H1 (cell line): ENCODE measurements around the gene BPIFB2. TPM values are rescaled to one million over a fixed set of nuclear protein-coding genes. Genes with fewer than 3 reads are reported as not detected.

Experiments
- PHF8 ChIP-seq: fragments of 200-600 bp; sonication (generic); conservative IDR thresholded peaks from 2 replicates; pipeline ENCODE4 v1.7.1; 2012; ENCODE audit warnings: low read depth, mild to moderate bottlenecking, inconsistent platforms, low read length, moderate library complexity
- POLR2A ChIP-seq, 2 experiments: IDR thresholded peaks; 1 replicate in 1 of 2; 2 replicates in 1 of 2; pipeline ENCODE4 v1.6.1; 2011; ENCODE audit warnings: low read depth in 2 of 2, low read length in 2 of 2, mild to moderate bottlenecking in 2 of 2; ENCODE audit errors: control extremely low read depth in 1 of 2
- SUZ12 ChIP-seq: fragments of 200-600 bp; sonication (generic); IDR thresholded peaks from 2 replicates; pipeline ENCODE4 v1.6.1; 2012; ENCODE audit warnings: mild to moderate bottlenecking, inconsistent platforms, low read length, moderate library complexity, mixed read lengths
- polyA plus RNA-seq, 7 experiments: library from polyadenylated mRNA; depleted of rRNA in 3 of 7; stranded (reverse) in 5 of 7; unstranded in 2 of 7; fragments of >200 nt in 5 of 7; fragments of 200-250 nt in 2 of 7; gene quantifications; 1 replicate in 5 of 7; 2 replicates in 1 of 7; 4 replicates in 1 of 7; pipeline versions ENCODE4 v1.2.1 to v1.2.3, GENCODE V29; 2011 to 2013; ENCODE audit warnings: missing spikeins in 2 of 7, mixed read lengths in 2 of 7
- total RNA-seq: library from RNA; stranded (reverse); fragmentation: NEBNext Ultra II Directional; extraction: Animal tissue kit (Norgen Biotek cat#: 25700); gene quantifications from 2 replicates; pipeline ENCODE4 v1.2.1, GENCODE V29; 2021
- TF ChIP-seq, protein P1 (sequence below): IDR thresholded peaks from 2 replicates; pipeline ENCODE4 v1.6.1; 2011; ENCODE audit warnings: low read depth, mild to moderate bottlenecking, low read length; ENCODE audit not compliant: insufficient read depth
- TF ChIP-seq, protein P2 (sequence below): IDR thresholded peaks from 2 replicates; pipeline ENCODE4 v1.6.1; 2012; ENCODE audit warnings: inconsistent platforms

Gene BPIFB2
- total and polyA plus RNA-seq, 2 of the 8 experiments (the other 6 are each of a cell fraction or from before 2014, with no cell fraction given): not detected

GRCh38 chr20:33054791-33055190 lies 47.3 kb downstream of the BPIFB2 start (continued):
- TF ChIP-seq, protein P1, sequence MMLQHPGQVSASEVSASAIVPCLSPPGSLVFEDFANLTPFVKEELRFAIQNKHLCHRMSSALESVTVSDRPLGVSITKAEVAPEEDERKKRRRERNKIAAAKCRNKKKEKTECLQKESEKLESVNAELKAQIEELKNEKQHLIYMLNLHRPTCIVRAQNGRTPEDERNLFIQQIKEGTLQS: no peak
- TF ChIP-seq SUZ12 (no peak), PHF8 (no peak), POLR2A (IDR thresholded peaks at IDR 0.05; ENCODE audit: control extremely low read depth in 1 of 2, low read depth in 2 of 2, low read length in 2 of 2) (no peak)
- TF ChIP-seq, protein P2, sequence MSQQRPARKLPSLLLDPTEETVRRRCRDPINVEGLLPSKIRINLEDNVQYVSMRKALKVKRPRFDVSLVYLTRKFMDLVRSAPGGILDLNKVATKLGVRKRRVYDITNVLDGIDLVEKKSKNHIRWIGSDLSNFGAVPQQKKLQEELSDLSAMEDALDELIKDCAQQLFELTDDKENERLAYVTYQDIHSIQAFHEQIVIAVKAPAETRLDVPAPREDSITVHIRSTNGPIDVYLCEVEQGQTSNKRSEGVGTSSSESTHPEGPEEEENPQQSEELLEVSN: no peak
